Stimulated activated naive CD8-positive, alpha-beta T cell treated with anti-CD3 and anti-CD28 coated beads, Interleukin-15, Interleukin-2, amounts not matched to agents 100 ng/mL and 50 ng/mL, for 24 hours (primary cell): ENCODE data around the gene SMAD6.

Experiments
- H3K27ac Mint-ChIP-seq: one replicate; pipeline ENCODE4 v1.8.0; 2021; ENCODE audit warnings: mild to moderate bottlenecking, mixed read lengths
- H3K27me3 Mint-ChIP-seq: one replicate; pipeline ENCODE4 v1.8.0; 2021; ENCODE audit warnings: mixed read lengths
- H3K36me3 Mint-ChIP-seq: one replicate; pipeline ENCODE4 v1.8.0; 2021; ENCODE audit warnings: low read depth, mixed read lengths
- H3K4me1 Mint-ChIP-seq: one replicate; pipeline ENCODE4 v1.8.0; 2021; ENCODE audit warnings: low read depth, mixed read lengths
- H3K4me3 Mint-ChIP-seq: one replicate; pipeline ENCODE4 v1.8.0; 2021; ENCODE audit warnings: mild to moderate bottlenecking, mixed read lengths
- H3K9me3 Mint-ChIP-seq: one replicate; pipeline ENCODE4 v1.8.0; 2021; ENCODE audit warnings: mixed read lengths

The SMAD6 gene

DNA sequence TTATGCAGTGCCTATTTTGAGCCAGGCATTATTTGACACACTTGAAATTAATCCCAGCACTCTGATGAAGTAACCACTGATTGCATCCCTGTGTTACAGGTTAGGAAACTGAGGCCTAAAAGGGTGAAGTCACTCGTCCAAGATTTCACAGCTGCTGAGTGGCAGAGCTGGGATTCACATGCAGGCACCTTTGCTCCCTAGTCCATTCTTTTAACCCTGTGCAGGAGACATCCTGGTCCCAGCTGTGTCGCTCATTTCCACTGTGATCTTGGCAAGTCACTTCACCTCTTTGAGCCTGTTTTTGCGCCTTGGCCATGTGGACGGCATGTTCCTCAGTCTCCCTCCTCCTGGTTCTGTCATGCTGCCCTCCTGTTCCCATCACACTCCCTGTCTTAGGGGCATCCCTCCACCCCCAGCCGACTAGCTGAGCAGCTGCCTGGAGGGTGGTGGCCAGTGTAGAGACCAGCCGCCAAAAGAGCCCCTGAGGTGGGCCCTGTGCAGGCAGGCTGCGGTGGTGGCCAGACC, 70.6 kb downstream of the SMAD6 start:
- Mint-ChIP-seq H3K4me1 (no peaks in the 10 kb centered on the region), H3K9me3 (no peaks in the 10 kb centered on the region), H3K27ac (no peak overlapping the region), H3K36me3 (no peaks in the 10 kb centered on the region), H3K27me3 (no peaks in the 10 kb centered on the region), H3K4me3 (no peak overlapping the region)

DNA sequence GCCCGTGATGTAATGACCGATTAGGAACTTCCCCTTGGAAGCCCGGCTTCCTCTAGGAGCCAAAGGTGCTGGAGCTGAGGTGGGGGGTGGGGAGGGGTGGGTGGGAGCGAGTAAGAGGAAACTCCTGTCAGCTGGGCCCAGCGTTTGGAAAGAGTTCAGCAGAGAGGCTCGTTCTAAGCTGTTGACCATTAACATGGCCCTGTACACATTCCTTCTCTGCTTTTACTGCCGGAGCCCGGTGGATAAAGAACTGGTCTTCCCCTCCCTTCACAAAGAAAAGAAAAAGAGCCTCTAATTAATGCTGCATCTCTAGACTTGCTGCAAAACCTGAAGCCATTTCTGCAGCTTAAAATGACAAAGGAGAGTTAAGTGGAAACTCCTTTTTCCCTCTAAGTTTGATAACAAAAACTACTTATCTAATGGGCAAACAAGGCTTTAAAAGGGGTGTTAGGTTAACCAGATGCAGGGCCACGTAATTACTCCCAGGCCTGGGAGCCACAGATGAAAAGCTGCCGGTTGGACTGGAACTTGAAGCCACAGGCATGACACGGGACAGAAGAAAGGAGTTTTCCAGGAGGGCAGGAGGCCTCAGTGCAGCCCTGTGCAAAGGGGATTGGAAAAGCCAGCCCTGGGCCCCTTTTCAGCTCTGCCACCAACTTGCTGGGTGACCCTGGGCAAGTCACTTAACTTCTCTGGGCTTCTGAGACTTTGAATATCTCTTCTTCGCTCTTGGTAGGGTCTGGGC, 71.3 kb downstream of the SMAD6 start:
- Mint-ChIP-seq H3K36me3 (no peaks in the 10 kb centered on the region), H3K9me3 (no peaks in the 10 kb centered on the region), H3K27me3 (no peaks in the 10 kb centered on the region), H3K4me1 (no peaks in the 10 kb centered on the region), H3K4me3 (no peak overlapping the region), H3K27ac (no peak overlapping the region)

DNA sequence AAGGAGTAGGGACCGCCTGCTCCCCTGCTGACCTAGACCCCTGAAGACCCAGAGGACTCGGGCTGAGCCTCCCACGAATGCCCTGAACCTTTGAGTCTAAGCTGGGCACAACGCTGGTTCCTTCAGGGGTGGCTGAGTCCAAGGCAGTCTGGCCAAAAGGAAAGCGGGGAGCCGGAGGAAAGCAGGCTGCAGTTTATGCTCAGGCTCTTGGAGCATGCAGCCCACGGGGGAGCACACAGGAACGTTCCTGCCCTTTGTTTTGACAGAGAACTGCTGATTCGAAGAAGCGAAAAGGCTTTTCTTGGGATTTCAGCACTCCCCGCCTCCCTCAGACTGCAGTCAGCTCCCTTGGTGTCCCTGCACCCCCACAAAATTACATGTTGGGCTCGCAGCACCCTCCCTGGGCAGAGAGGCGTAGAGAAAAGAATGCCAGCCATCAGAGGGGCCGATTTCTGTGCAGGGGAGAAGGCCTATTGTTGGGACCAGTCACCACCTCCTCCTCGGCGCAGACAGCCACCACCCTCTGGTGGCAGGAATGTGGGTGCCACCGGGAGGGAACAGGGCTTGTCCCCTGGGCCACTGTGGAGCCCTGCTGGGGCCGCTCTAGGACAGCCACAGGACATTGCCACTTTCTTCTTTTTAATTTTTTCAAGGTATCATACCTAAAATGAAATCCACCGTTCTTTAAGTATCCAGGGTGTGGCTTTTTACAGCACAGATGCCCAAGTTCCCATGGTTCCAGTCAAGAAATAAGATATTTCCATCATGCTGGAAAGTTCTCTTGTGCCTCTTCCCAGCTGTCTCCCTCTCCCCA, 72.2 kb downstream of the SMAD6 start:
- no peak overlapping the region for H3K4me3 Mint-ChIP-seq
- H3K4me1 Mint-ChIP-seq, result no peaks in the 10 kb centered on the region
- H3K27me3 Mint-ChIP-seq, result no peaks in the 10 kb centered on the region
- H3K9me3 Mint-ChIP-seq, result no peaks in the 10 kb centered on the region
- no peak overlapping the region for H3K27ac Mint-ChIP-seq
- H3K36me3 Mint-ChIP-seq, result no peaks in the 10 kb centered on the region

DNA sequence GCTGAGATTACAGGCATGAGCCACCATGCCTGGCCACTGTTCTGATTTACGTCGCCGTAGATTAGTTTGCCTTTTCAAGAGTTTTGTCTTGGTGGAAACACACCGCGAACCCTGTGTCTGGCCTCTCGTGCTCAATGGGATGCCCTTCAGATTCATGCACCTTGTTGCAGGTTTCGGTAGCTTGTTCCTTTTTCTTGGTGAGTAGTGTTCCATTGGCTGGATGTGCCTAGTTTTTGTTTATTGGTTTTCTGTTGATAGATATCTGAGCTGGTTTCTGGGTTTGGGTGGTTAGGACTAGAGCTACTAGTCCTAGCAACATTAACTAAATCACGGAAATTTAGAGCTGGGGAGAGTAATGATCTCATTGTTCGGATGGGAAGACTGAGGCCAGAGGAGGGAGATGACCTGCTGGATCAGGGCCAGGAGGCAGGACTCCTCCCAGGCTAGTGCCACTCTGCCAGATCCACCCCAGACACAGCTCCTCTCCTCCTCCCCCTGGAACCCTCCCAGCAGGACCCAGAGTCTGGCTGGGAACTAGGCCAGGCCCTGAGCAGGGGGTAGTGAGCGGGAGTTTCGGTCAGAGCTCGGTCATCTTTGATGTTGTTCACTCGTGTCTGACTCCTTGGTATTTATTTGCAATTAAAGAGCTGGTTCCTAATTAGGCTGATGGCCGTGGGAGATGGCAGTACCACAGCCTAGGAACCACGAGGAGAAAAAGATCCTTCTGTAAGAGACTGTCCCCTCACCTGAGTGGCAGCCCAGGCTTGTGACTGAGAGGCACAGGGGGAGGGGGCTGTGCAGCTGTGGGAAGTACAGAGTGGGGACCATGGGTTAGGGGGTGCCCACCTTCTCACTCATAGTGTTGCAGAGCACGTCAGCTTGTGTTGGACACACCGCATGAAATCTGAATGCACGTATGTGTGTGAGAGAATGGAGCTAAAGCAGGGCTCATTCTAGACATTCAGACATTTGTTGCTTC, 73.4 kb downstream of the SMAD6 start:
- Mint-ChIP-seq H3K27me3 (no peaks in the 10 kb centered on the region), H3K4me3 (no peak overlapping the region), H3K4me1 (no peaks in the 10 kb centered on the region), H3K27ac (no peak overlapping the region), H3K9me3 (no peaks in the 10 kb centered on the region), H3K36me3 (no peaks in the 10 kb centered on the region)

DNA sequence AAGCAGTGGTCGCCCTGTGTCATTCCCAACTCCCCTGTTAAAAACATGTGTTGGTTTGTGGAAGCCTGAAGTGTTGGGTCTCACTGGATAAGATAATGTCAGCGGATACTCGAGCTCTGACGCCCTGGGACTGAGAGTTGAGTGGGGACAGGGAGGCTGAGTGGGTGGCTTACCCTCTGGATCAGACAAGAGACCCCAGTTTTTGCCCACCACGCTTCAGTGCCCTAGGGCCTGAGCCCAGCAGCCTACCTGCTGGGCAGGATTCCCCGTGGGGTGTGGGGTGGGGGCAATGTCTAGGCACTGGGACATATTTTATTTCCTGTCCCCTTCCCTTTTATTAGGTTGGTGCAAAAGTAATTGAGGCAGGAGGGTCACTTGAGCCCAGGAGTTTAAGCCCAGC, 75.0 kb downstream of the SMAD6 start:
- Mint-ChIP-seq H3K36me3 (no peaks in the 10 kb centered on the region), H3K27ac (no peak overlapping the region), H3K9me3 (no peaks in the 10 kb centered on the region), H3K27me3 (no peaks in the 10 kb centered on the region), H3K4me1 (no peaks in the 10 kb centered on the region), H3K4me3 (no peak overlapping the region)

DNA sequence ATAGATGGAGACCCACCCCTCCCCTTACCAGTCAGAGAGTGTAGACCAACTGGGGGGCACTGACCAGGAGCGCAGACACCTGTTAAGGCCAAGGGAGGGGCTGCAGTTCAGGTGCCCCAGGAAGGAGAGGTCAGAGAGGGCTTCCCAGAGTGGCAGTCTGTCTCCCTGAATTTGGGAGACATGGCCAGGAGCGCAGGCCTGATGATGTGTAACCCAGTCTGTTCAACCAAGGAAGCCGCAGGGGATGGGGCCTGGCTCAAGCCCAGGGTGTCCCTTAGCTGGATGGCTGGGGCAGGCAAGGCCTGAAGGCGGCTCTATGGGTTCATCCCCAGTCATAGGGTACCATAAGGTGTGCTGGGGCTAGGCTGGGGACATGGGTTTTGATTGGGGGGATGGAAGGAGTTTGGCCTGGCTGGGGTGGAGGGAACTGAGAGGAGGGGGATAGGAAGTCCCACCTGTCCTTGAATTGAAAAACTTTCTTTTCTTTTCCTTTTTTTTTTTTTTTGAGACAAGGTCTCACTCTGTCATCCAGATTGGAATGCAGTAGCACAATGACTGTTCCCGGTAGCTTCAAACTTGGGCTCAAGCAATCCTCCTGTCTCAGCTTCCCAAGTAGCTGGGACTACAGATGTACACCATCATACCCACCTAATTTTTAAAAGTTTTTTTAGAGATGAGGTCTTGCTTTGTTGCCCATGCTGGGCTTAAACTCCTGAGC, 75.7 kb downstream of the SMAD6 start:
- Mint-ChIP-seq H3K9me3 (no peaks in the 10 kb centered on the region), H3K4me1 (no peaks in the 10 kb centered on the region), H3K27me3 (no peaks in the 10 kb centered on the region), H3K4me3 (no peak overlapping the region), H3K27ac (no peak overlapping the region), H3K36me3 (no peaks in the 10 kb centered on the region)

DNA sequence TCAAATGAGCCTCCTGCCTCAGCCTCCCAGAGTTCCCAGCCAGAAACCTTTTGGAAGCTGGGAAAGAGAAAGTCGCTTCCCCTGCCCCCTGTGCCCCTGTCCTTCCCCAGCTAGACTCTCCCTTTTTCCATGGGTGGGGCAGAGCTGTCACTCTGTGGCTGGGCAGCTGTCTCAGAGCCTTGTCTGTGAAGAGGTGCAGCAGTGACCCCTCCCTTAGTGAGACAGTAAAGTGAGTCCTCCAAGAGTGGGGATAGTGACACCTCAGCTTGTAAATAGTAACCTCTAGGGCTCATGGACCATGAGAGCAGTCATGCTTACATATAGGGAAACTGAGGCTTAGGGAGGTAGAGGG, 76.3 kb downstream of the SMAD6 start:
- Mint-ChIP-seq H3K36me3 (no peaks in the 10 kb centered on the region), H3K27me3 (no peaks in the 10 kb centered on the region), H3K4me1 (no peaks in the 10 kb centered on the region), H3K4me3 (no peak overlapping the region), H3K9me3 (no peaks in the 10 kb centered on the region), H3K27ac (no peak overlapping the region)

DNA sequence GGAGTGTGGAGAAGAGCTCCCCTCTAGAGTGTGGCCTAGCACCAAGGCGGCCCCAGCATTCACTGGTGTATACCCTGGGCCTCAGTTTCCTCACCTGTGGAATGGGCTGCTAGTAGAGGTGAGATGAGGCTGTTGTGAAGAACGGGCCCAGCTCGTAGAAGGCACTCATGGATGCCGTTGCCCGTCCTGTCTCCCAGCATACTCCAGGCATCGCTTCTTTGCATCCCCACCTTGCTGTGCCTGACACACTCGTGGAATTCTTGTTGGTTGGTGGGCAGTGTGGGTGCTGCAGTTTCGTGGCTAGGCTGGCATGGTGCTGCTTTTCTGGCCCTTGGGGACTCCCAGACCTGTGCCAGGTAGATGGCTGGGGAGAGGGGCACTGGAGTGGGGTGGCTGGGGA, 76.7 kb downstream of the SMAD6 start:
- H3K9me3 Mint-ChIP-seq, result no peaks in the 10 kb centered on the region
- no peak overlapping the region for H3K27ac Mint-ChIP-seq

DNA sequence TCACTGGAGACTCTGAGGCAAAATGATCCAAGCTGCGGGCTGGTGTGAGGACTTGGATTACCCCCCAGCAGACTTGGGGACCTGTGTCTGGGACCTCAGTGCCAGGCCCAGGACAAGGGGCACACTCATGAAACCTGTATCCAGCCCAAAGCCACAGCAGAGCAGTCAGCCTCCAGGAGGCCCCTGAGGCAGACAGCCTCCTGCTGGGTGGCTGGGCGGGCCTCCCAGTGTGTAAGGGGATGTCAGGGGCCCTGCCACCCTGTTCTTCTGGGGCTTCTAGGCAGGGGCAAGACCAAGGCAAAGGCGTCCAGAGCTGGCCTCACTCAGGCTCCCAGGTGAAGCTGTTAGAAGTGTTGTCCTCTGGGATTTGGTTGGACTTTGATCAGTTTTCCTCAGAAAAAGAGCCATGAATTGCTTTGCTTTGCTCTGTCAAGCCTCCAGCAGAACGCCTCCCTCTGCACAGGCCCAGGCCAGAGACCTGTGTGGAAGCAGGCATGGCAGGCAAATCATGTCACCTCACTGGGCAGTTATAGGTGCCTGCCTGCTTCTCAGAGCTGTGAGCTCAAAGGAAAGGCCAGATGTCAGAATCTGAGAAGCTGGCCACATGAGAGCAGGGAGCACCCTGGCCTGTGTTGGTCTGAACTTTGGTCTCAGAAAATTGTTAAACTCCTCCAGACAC, 77.4 kb downstream of the SMAD6 start:
- no peaks in the 10 kb centered on the region for H3K4me1 Mint-ChIP-seq
- H3K4me3 Mint-ChIP-seq, result no peak overlapping the region
- H3K27me3 Mint-ChIP-seq, result no peaks in the 10 kb centered on the region
- H3K36me3 Mint-ChIP-seq, result no peaks in the 10 kb centered on the region
- no peaks in the 10 kb centered on the region for H3K9me3 Mint-ChIP-seq
- H3K27ac Mint-ChIP-seq, result no peak overlapping the region

More for the DNA sequence above, 76.7 kb downstream of the SMAD6 start:
- Mint-ChIP-seq H3K27me3 (no peaks in the 10 kb centered on the region), H3K36me3 (no peaks in the 10 kb centered on the region), H3K4me1 (no peaks in the 10 kb centered on the region), H3K4me3 (no peak overlapping the region)

DNA sequence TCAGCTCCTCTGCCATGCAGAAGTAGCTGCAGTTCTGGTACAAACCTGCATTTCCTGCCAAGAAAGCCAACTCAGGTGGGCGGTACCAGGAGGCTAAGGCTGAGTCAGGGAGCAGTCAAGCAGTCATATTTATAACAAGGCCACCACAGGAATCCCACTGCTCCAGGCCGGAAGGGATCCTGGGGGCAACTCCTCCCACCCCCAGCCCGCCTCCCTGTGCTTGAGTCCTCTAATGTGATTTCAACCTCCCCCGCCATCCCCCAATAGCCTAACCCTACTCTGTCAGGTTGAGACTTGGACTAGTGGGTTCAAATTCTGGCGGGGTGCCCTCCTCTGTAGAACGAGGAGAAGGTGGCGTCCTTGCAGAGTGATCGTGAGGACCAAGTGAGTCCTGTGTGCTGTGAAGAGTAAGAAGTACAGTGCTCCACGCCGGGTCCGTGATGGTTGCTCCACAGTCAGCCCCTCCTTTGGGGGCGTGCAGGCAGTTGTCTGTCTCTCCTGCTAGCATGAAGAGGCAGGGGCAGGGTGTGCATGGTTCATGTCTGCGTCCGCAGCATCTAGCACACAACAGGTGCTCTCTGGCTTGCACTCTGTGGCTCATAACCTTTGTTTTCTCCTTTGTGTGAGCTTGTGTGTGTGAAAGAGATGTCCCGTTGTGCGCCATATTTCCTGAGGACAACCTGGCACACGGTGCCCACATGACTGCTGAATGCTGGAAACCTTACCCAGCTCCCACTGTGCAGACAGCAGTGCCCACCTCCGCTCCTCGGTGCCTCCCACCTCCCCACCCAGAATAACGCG, 78.3 kb downstream of the SMAD6 start:
- Mint-ChIP-seq H3K4me3 (no peak overlapping the region), H3K36me3 (no peaks in the 10 kb centered on the region), H3K9me3 (no peaks in the 10 kb centered on the region), H3K27ac (no peak overlapping the region), H3K4me1 (no peaks in the 10 kb centered on the region), H3K27me3 (no peaks in the 10 kb centered on the region)

DNA sequence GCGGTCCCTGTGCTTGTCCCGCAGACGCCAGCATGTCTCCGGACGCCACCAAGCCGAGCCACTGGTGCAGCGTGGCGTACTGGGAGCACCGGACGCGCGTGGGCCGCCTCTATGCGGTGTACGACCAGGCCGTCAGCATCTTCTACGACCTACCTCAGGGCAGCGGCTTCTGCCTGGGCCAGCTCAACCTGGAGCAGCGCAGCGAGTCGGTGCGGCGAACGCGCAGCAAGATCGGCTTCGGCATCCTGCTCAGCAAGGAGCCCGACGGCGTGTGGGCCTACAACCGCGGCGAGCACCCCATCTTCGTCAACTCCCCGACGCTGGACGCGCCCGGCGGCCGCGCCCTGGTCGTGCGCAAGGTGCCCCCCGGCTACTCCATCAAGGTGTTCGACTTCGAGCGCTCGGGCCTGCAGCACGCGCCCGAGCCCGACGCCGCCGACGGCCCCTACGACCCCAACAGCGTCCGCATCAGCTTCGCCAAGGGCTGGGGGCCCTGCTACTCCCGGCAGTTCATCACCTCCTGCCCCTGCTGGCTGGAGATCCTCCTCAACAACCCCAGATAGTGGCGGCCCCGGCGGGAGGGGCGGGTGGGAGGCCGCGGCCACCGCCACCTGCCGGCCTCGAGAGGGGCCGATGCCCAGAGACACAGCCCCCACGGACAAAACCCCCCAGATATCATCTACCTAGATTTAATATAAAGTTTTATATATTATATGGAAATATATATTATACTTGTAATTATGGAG, 79.1 kb downstream of the SMAD6 start:
- Mint-ChIP-seq H3K27ac (no peak overlapping the region), H3K36me3 (no peaks in the 10 kb centered on the region), H3K27me3 (no peaks in the 10 kb centered on the region)

DNA sequence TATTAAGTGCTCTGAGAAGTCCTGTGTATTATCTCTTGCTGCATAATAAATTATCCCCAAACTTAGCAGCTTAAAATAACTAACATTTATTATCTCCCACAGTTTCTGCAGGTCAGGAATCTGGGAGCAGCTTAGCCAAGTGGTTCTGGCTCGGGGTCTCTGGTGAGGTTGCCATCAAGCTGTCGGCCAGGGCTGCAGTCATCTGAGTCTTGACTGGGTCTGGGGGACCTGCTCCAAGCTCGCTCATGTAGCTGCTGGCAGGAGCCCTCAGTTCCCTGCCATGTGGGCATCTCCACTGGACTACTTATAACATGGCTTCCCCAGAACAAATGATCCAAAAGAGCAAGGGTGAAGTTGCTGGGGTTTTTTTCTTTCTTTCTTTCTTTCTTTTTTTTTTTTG, 80.7 kb downstream of the SMAD6 start:
- Mint-ChIP-seq H3K27ac (no peak overlapping the region), H3K4me1 (no peaks in the 10 kb centered on the region), H3K36me3 (no peaks in the 10 kb centered on the region), H3K27me3 (no peaks in the 10 kb centered on the region), H3K4me3 (no peak overlapping the region), H3K9me3 (no peaks in the 10 kb centered on the region)

More for the DNA sequence above, 79.1 kb downstream of the SMAD6 start:
- Mint-ChIP-seq H3K4me1 (no peaks in the 10 kb centered on the region), H3K4me3 (no peak overlapping the region), H3K9me3 (no peaks in the 10 kb centered on the region)

DNA sequence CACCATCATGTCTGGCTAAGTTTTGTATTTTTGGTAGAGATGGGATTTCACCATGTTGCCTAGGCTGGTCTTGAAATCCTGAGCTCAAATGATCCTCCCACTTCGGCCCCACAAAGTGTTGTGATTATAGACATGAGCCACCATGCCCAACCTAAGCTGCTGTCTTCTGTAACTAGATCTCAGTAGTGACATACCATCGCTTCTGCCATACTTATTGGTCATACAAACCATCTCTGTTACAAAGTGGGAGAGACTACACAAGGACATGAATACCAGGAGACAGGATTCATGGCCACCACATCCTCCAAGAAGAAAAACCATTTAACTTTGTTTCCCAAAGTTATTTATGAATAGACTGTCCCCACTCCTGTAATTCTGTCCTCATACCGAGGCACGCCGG, 81.3 kb downstream of the SMAD6 start:
- Mint-ChIP-seq H3K27me3 (no peaks in the 10 kb centered on the region), H3K9me3 (no peaks in the 10 kb centered on the region), H3K27ac (no peak overlapping the region), H3K4me3 (no peak overlapping the region), H3K36me3 (no peaks in the 10 kb centered on the region), H3K4me1 (no peaks in the 10 kb centered on the region)
